HCT116 (cell line): Measurements from ENCODE around the gene ZNF274. TPM values are rescaled to one million over a fixed set of nuclear protein-coding genes. Genes with fewer than 3 reads are reported as not detected.

Experiments
- ATAC-seq: fragments of 200-7000 bp; cut with Tn5 transposase; 2 replicates; pipeline ENCODE4 v1.9.1; 2020; ENCODE audit warnings: mild to moderate bottlenecking, moderate library complexity
- BruUV-seq: library from RNA; stranded (reverse); fragments of 400-500 nt; replicated peaks from 2 replicates; lab custom pipeline; 2021; lab: Mats Ljungman, UMichigan
- CTCF ChIA-PET: fragments of 300-600 bp; sonication (Branson Sonifier 250); formaldehyde crosslinking; loops from one replicate; lab custom pipeline; 2021; ENCODE audit warnings: antibody characterized with exemption; lab: Charles Lee
- POLR2A ChIA-PET: fragments of 300-600, 350-600 bp; sonication (Branson Sonifier 250); formaldehyde crosslinking; loops from one replicate; lab custom pipeline; 2021; ENCODE audit warnings: antibody characterized with exemption; lab: Charles Lee
- RAD21 ChIA-PET, 2 experiments: fragments of 300-600 bp; sonication (Branson Sonifier 250); formaldehyde crosslinking; loops; one replicate each; lab custom pipeline; 2023; ENCODE audit warnings: low total read pairs in 2 of 2; ENCODE audit not compliant: uncharacterized antibody in 2 of 2, unreplicated experiment in 2 of 2, low non-redundant PET in 1 of 2; lab: Charles Lee
- DNase-seq: peaks from one replicate; pipeline ENCODE4 v3.0.0-alpha.2; 2010; ENCODE audit warnings: low read depth, low spot score
- H2AFZ ChIP-seq: fragments of 200-600 bp; shearing (Covaris generic), sonication (generic); 2 replicates; pipeline ENCODE4 v1.6.1; 2017; ENCODE audit warnings: low read depth, mixed run types, mixed read lengths, antibody characterized with exemption, low read length; ENCODE audit not compliant: poor library complexity, severe bottlenecking
- H3K27ac ChIP-seq: 2 replicates; pipeline ENCODE4 v1.5.1; 2012; ENCODE audit warnings: low read depth, low read length
- H3K27me3 ChIP-seq: fragments of 200-600 bp; sonication (generic); 2 replicates; pipeline ENCODE4 v1.6.1; 2016; ENCODE audit warnings: mixed run types, low read length, mixed read lengths; ENCODE audit not compliant: insufficient read depth
- H3K36me3 ChIP-seq, 2 experiments: fragments of 200-500 bp in 1 of 2; fragments of 200-600 bp in 1 of 2; sonication (Bioruptor generic) in 1 of 2; sonication (generic) in 1 of 2; 2 replicates each; pipeline versions ENCODE4 v1.5.1 to v1.6.1; 2014 to 2016; ENCODE audit warnings: low read length in 2 of 2, inconsistent platforms in 1 of 2, mixed read lengths in 1 of 2, mixed run types in 1 of 2; ENCODE audit not compliant: insufficient read depth in 2 of 2, control insufficient read depth in 1 of 2
- H3K4me1 ChIP-seq, 2 experiments: fragments of 200-600 bp in 1 of 2; sonication (generic) in 1 of 2; 2 replicates each; pipeline versions ENCODE4 v1.5.1 to v1.6.1; 2012 to 2017; ENCODE audit warnings: low read length in 2 of 2, inconsistent platforms in 1 of 2, mild to moderate bottlenecking in 1 of 2, mixed read lengths in 1 of 2, mixed run types in 1 of 2, moderate library complexity in 1 of 2; ENCODE audit not compliant: insufficient read depth in 2 of 2, control insufficient read depth in 1 of 2
- H3K4me2 ChIP-seq: fragments of 200-600 bp; sonication (generic); 2 replicates; pipeline ENCODE4 v1.6.1; 2017; ENCODE audit warnings: mixed run types, low read length, mixed read lengths
- H3K4me3 ChIP-seq, 2 experiments: fragments of 200-600 bp in 1 of 2; sonication (generic) in 1 of 2; replicated peaks in 1 of 2; 2 replicates each; pipeline ENCODE4 v1.5.1; 2011 to 2016; ENCODE audit warnings: low read length in 2 of 2, control low read depth in 1 of 2, low read depth in 1 of 2, mild to moderate bottlenecking in 1 of 2, mixed read lengths in 1 of 2, mixed run types in 1 of 2
- H3K79me2 ChIP-seq: fragments of 200-600 bp; sonication (generic); 2 replicates; pipeline ENCODE4 v1.6.1; 2017; ENCODE audit warnings: mild to moderate bottlenecking, mixed run types, low read length, moderate library complexity, mixed read lengths; ENCODE audit not compliant: insufficient read depth
- H3K9ac ChIP-seq: fragments of 200-600 bp; sonication (generic); 2 replicates; pipeline ENCODE4 v1.6.1; 2016; ENCODE audit warnings: low read length, mixed read lengths
- H3K9me2 ChIP-seq: fragments of 200-600 bp; sonication (generic), shearing (Covaris generic); 2 replicates; pipeline ENCODE4 v1.6.1; 2017; ENCODE audit warnings: mixed run types, mild to moderate bottlenecking, moderate library complexity; ENCODE audit not compliant: insufficient read depth
- H3K9me3 ChIP-seq, 2 experiments: fragments of 200-500 bp in 1 of 2; fragments of 200-600 bp in 1 of 2; sonication (Bioruptor generic) in 1 of 2; sonication (generic) in 1 of 2; 2 replicates each; pipeline ENCODE4 v1.6.1; 2014 to 2017; ENCODE audit warnings: low read length in 2 of 2, mixed read lengths in 2 of 2, inconsistent platforms in 1 of 2, low read depth in 1 of 2, mild to moderate bottlenecking in 1 of 2, mixed run types in 1 of 2, moderate library complexity in 1 of 2; ENCODE audit not compliant: control insufficient read depth in 1 of 2, insufficient read depth in 1 of 2
- H4K20me1 ChIP-seq: fragments of 200-600 bp; sonication (generic), shearing (Covaris generic); 2 replicates; pipeline ENCODE4 v1.6.1; 2017; ENCODE audit warnings: mixed run types, mild to moderate bottlenecking, moderate library complexity; ENCODE audit not compliant: insufficient read depth
- CBX3 ChIP-seq: IDR thresholded peaks from 2 replicates; pipeline ENCODE4 v1.6.1; 2012; ENCODE audit warnings: low read depth
- CTCF ChIP-seq, 3 experiments: fragments of 200-600 bp in 1 of 3; sonication (generic) in 1 of 3; IDR thresholded peaks in 2 of 3; conservative IDR thresholded peaks in 1 of 3; 2 replicates each; pipeline ENCODE4 v1.5.1; 2012 to 2017; ENCODE audit warnings: low read depth in 2 of 3, low read length in 2 of 3, antibody characterized with exemption in 1 of 3, borderline replicate concordance in 1 of 3, control low read depth in 1 of 3, mild to moderate bottlenecking in 1 of 3, mixed read lengths in 1 of 3, mixed run types in 1 of 3, moderate library complexity in 1 of 3; ENCODE audit not compliant: insufficient read depth in 1 of 3
- EGR1 ChIP-seq: IDR thresholded peaks from 2 replicates; pipeline ENCODE4 v1.6.1; 2012; ENCODE audit warnings: low read depth
- ELF1 ChIP-seq: IDR thresholded peaks from 2 replicates; pipeline ENCODE4 v1.6.1; 2012; ENCODE audit warnings: low read depth, borderline replicate concordance
- EZH2 ChIP-seq: fragments of 200-600 bp; sonication (generic); IDR thresholded peaks from 2 replicates; pipeline ENCODE4 v1.6.1; 2017; ENCODE audit warnings: antibody characterized with exemption, mixed run types
- EZH2phosphoT487 ChIP-seq: fragments of 200-600 bp; IDR thresholded peaks from 2 replicates; pipeline ENCODE4 v1.6.1; 2018; ENCODE audit warnings: antibody characterized with exemption, borderline replicate concordance
- FOSL1 ChIP-seq: IDR thresholded peaks from 2 replicates; pipeline ENCODE4 v1.6.1; 2012; ENCODE audit warnings: low read depth
- JUND ChIP-seq: IDR thresholded peaks from 2 replicates; pipeline ENCODE4 v1.6.1; 2012
- POLR2A ChIP-seq: IDR thresholded peaks from 2 replicates; pipeline ENCODE4 v1.7.0; 2011; ENCODE audit warnings: borderline replicate concordance; ENCODE audit not compliant: insufficient read depth, insufficient read length; ENCODE audit errors: extremely low read depth
- RAD21 ChIP-seq: IDR thresholded peaks from 2 replicates; pipeline ENCODE4 v1.6.1; 2012; ENCODE audit warnings: low read depth, mild to moderate bottlenecking
- TCF7L2 ChIP-seq: IDR thresholded peaks from 2 replicates; pipeline ENCODE4 v1.7.0; 2011; ENCODE audit warnings: borderline replicate concordance, inconsistent platforms; ENCODE audit not compliant: insufficient read depth, insufficient read length; ENCODE audit errors: extremely low read depth
- ZBTB33 ChIP-seq: IDR thresholded peaks from 2 replicates; pipeline ENCODE4 v1.6.1; 2011; ENCODE audit warnings: mild to moderate bottlenecking, low read length, moderate library complexity; ENCODE audit not compliant: insufficient replicate concordance; ENCODE audit errors: extremely low read depth
- ZNF274 ChIP-seq: fragments of 200-500 bp; sonication (Bioruptor generic); IDR thresholded peaks from 2 replicates; pipeline ENCODE4 v1.6.1; 2014; ENCODE audit warnings: mild to moderate bottlenecking, low read depth, low read length, inconsistent platforms
- intact Hi-C: fragments of 100-400 bp; cut with micrococcal nuclease; formaldehyde crosslinking; loops from 2 replicates; pipeline ENCODE4 v1.10.0; 2022
- total RNA-seq: library from RNA; stranded (reverse); gene quantifications from one replicate; pipeline ENCODE4 v1.2.1, GENCODE V29; 2021; ENCODE audit not compliant: unreplicated experiment
- TF ChIP-seq, protein P1 (sequence below): IDR thresholded peaks from 2 replicates; pipeline ENCODE4 v1.6.1; 2012
- TF ChIP-seq, protein P2 (sequence below): IDR thresholded peaks from 2 replicates; pipeline ENCODE4 v1.6.1; 2012; ENCODE audit warnings: low read depth

Gene ZNF274
- total RNA-seq, 1 experiment from 2014 or later, result 7.8 TPM

DNA sequence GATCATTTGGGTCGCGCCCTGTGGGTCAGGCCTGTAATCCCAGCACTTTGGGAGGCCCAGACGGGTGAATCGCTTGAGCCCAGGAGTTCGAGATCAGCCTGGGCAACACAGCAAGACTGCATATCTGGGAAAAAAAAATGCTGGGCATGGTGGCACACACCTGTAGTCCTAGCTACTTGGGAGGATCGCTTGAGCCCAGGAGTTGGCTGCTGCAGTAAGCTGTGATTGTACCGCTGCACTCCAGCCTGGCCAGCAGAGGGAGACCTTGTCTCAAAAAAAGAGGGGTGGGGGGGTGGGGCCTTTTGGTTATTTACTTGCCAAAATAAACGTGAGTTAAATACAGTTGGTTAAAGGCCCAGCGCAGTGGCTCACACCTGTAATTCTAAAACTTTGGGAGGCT lies 36.0 kb downstream of the ZNF274 start:
- Histone ChIP-seq H3K4me2 (no peak overlapping the region), H3K79me2 (no peaks in the 10 kb centered on the region), H3K27me3 (no peaks in the 10 kb centered on the region), H3K36me3 (no peaks in the 10 kb centered on the region), H3K4me1 (no peaks in the 10 kb centered on the region), H2AFZ (peak overlapping the region; percentile 45), H3K9ac (no peak overlapping the region), H3K27ac (no peak overlapping the region), H3K9me2 (no peaks in the 10 kb centered on the region), H4K20me1 (no peaks in the 10 kb centered on the region), H3K4me3 (no peak overlapping the region), H3K9me3 (peaks cover 17 to 20% of the 10 kb centered on the region in 2 experiments; a peak in 2 of 4 replicates)
- DNase-seq (peak; percentile 40), ATAC-seq (peak; percentile 91)
- no peak for TF ChIP-seq CBX3
- TF ChIP-seq, protein P1, sequence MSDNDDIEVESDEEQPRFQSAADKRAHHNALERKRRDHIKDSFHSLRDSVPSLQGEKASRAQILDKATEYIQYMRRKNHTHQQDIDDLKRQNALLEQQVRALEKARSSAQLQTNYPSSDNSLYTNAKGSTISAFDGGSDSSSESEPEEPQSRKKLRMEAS, result no peak
- TF ChIP-seq RAD21, result peak; percentile 62
- TF ChIP-seq TCF7L2, result no peak
- no peak for TF ChIP-seq FOSL1
- no peak for TF ChIP-seq EGR1
- TF ChIP-seq ZBTB33, result no peak
- TF ChIP-seq CTCF (IDR thresholded peaks at IDR 0.05 in 2 of 3, conservative IDR thresholded peaks at IDR 0.05 in 1 of 3; ENCODE audit: borderline replicate concordance in 1 of 3, insufficient read depth in 1 of 3, low read depth in 2 of 3, low read length in 2 of 3), result peak; percentile 16 to 58 (median 36); a peak in 5 of 6 replicates
- TF ChIP-seq ELF1, result no peak
- no peak for TF ChIP-seq JUND
- TF ChIP-seq, protein P2, sequence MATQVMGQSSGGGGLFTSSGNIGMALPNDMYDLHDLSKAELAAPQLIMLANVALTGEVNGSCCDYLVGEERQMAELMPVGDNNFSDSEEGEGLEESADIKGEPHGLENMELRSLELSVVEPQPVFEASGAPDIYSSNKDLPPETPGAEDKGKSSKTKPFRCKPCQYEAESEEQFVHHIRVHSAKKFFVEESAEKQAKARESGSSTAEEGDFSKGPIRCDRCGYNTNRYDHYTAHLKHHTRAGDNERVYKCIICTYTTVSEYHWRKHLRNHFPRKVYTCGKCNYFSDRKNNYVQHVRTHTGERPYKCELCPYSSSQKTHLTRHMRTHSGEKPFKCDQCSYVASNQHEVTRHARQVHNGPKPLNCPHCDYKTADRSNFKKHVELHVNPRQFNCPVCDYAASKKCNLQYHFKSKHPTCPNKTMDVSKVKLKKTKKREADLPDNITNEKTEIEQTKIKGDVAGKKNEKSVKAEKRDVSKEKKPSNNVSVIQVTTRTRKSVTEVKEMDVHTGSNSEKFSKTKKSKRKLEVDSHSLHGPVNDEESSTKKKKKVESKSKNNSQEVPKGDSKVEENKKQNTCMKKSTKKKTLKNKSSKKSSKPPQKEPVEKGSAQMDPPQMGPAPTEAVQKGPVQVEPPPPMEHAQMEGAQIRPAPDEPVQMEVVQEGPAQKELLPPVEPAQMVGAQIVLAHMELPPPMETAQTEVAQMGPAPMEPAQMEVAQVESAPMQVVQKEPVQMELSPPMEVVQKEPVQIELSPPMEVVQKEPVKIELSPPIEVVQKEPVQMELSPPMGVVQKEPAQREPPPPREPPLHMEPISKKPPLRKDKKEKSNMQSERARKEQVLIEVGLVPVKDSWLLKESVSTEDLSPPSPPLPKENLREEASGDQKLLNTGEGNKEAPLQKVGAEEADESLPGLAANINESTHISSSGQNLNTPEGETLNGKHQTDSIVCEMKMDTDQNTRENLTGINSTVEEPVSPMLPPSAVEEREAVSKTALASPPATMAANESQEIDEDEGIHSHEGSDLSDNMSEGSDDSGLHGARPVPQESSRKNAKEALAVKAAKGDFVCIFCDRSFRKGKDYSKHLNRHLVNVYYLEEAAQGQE, result no peak
- TF ChIP-seq EZH2phosphoT487, result no peak
- TF ChIP-seq POLR2A, result no peak
- TF ChIP-seq EZH2, result no peak
- no peak for TF ChIP-seq ZNF274
- BruUV-seq, result no TSS peak
- RAD21 ChIA-PET, result interaction anchor here (0.7 kb wide), 2 partner anchors 133 to 295 kb away, joined by 3 to 10 read pairs; no protein-coding TSS in a partner anchor
- intact Hi-C loops, result loop anchor here (5.0 kb wide), 1 partner anchor 298 kb away; the partner anchor contains the start of gene ZBTB45
- POLR2A ChIA-PET, result interaction anchor here (0.6 kb wide), 1 partner anchor 36 kb away, joined by 5 read pairs; no protein-coding TSS in a partner anchor
- CTCF ChIA-PET, result interaction anchor here (0.6 to 1.0 kb wide), 5 partner anchors 9 to 301 kb away, joined by 3 to 4 read pairs (median 3); partner anchors contain the start of genes ZBTB45, ZNF274 and ZNF497
